Lower leg skin (tissue), 4 donors: ENCODE data around the gene TCF7L1. TPM values are rescaled to one million over a fixed set of nuclear protein-coding genes. Genes with fewer than 3 reads are reported as not detected.

ENCODE experiments used
- DNase-seq, 2 donors: peaks; one replicate each; pipeline ENCODE4 v3.0.0-alpha.2; 2019; ENCODE audit warnings: low spot score in 2 of 2
- H3K4me3 ChIP-seq: fragments of 200-600 bp; sonication (generic); 2 replicates; pipeline ENCODE4 v1.5.1; 2017; ENCODE audit warnings: mild to moderate bottlenecking, low read depth; ENCODE audit not compliant: poor library complexity, severe bottlenecking
- CTCF ChIP-seq, 3 donors: fragments of 450-650 bp; IDR thresholded peaks; one replicate each; pipeline ENCODE4 v1.5.1; 2016; ENCODE audit warnings: antibody characterized with exemption in 3 of 3, mild to moderate bottlenecking in 3 of 3, moderate library complexity in 2 of 3
- POLR2A ChIP-seq, 2 donors: fragments of 450-650 bp; IDR thresholded peaks; one replicate each; pipeline ENCODE4 v1.6.1; 2016 to 2017; ENCODE audit warnings: antibody characterized with exemption in 2 of 2, mild to moderate bottlenecking in 1 of 2, moderate library complexity in 1 of 2
- WGBS, 2 donors: methylation state at CpG; one replicate each; pipeline ENCODE4 v1.1.5; 2018; 5-methylcytosine and 5-hydroxymethylcytosine counted together
- intact Hi-C: fragments of 100-400 bp; cut with DNase I; formaldehyde crosslinking; loops from one replicate; pipeline ENCODE4 v1.15.0; 2023; ENCODE audit warnings: low total_unique reads
- total RNA-seq, 4 donors: library from RNA; depleted of rRNA; stranded (reverse); fragments of >200 nt; gene quantifications; one replicate each; pipeline ENCODE4 v1.1.0, GENCODE V29; 2016

TCF7L1 gene
- total RNA-seq, 4 donors from 2014 or later = 0.67 to 4.8 (median 1.9) TPM

GRCh38 chr2:85281553-85281952 lies 148.4 kb downstream of the TCF7L1 start:
- DNase-seq = no peak
- TF ChIP-seq CTCF (IDR thresholded peaks at IDR 0.05) = no peak
- TF ChIP-seq POLR2A (IDR thresholded peaks at IDR 0.05) = no peak
- intact Hi-C loops = loop anchor here (5.0 kb wide), 1 partner anchor 354 kb away; no protein-coding TSS in a partner anchor
- no peak overlapping the region for H3K4me3 ChIP-seq
- WGBS, 2 donors = 87 to 94% methylated on average over 6 of the region's 6 CpGs

- H3K4me3 ChIP-seq = no peak overlapping the region
- DNase-seq = no peak
- intact Hi-C loops = loop anchor here (5.0 kb wide), 1 partner anchor 356 kb away; no protein-coding TSS in a partner anchor
- no peak for TF ChIP-seq CTCF (IDR thresholded peaks at IDR 0.05)
- no peak for TF ChIP-seq POLR2A (IDR thresholded peaks at IDR 0.05)
- 93 to 94% methylated on average over 7 of the region's 7 CpGs for WGBS, 2 donors
These were observed 149.7 kb downstream of the TCF7L1 start for GRCh38 chr2:85282914-85283313.

- intact Hi-C loops = loop anchor here (5.0 kb wide), 1 partner anchor 356 kb away; no protein-coding TSS in a partner anchor
- WGBS, 2 donors = 92 to 96% methylated on average over 8 of the region's 8 CpGs
- no peak for TF ChIP-seq CTCF (IDR thresholded peaks at IDR 0.05)
- TF ChIP-seq POLR2A (IDR thresholded peaks at IDR 0.05) = no peak
- DNase-seq = no peak
- no peak overlapping the region for H3K4me3 ChIP-seq
These were observed 150.4 kb downstream of the TCF7L1 start for GRCh38 chr2:85283641-85284040.

GRCh38 chr2:85286918-85287317 lies 153.7 kb downstream of the TCF7L1 start:
- H3K4me3 ChIP-seq = no peak overlapping the region
- TF ChIP-seq POLR2A (IDR thresholded peaks at IDR 0.05) (no peak), CTCF (IDR thresholded peaks at IDR 0.05) (no peak)
- intact Hi-C loops = loop anchor here (5.0 kb wide), 2 partner anchors 155 to 220 kb away; partner anchors contain the start of gene TCF7L1

GRCh38 chr2:85287721-85288120 lies 154.5 kb downstream of the TCF7L1 start:
- TF ChIP-seq CTCF (IDR thresholded peaks at IDR 0.05) (no peak), POLR2A (IDR thresholded peaks at IDR 0.05) (no peak)
- 73 to 74% methylated on average over 7 of the region's 7 CpGs for WGBS, 2 donors
- no peak overlapping the region for H3K4me3 ChIP-seq
- no peak for DNase-seq
- intact Hi-C loops = loop anchor here (5.0 kb wide), 2 partner anchors 155 to 220 kb away; partner anchors contain the start of gene TCF7L1

More at GRCh38 chr2:85286918-85287317, 153.7 kb downstream of the TCF7L1 start:
- DNase-seq = no peak
- WGBS, 2 donors = 61 to 69% methylated on average over 8 of the region's 8 CpGs

- WGBS, 2 donors = 55% methylated on average over 10 of the region's 10 CpGs
- TF ChIP-seq CTCF (IDR thresholded peaks at IDR 0.05) = no peak
- TF ChIP-seq POLR2A (IDR thresholded peaks at IDR 0.05) = no peak
- no peak for DNase-seq
- H3K4me3 ChIP-seq = no peak overlapping the region
- intact Hi-C loops = loop anchor here (5.0 kb wide), 2 partner anchors 156 to 221 kb away; partner anchors contain the start of gene TCF7L1
These were observed 155.1 kb downstream of the TCF7L1 start for GRCh38 chr2:85288244-85288725.
